WTC11 (cell line): ENCODE results near the gene CMYA5. TPM values are rescaled to one million over a fixed set of nuclear protein-coding genes. Genes with fewer than 3 reads are reported as not detected.

ENCODE experiments used
- ATAC-seq: fragments of 200-7000 bp; cut with Tn5 transposase; 2 replicates; pipeline ENCODE4 v1.10.0; 2021; ENCODE audit warnings: mild to moderate bottlenecking, moderate library complexity
- CTCF ChIA-PET: fragments of 300-600 bp; sonication (Branson Sonifier 250); formaldehyde crosslinking; loops from one replicate; lab custom pipeline; 2021; ENCODE audit warnings: antibody characterized with exemption; lab: Charles Lee
- POLR2A ChIA-PET: fragments of 350-600 bp; sonication (Branson Sonifier 250); formaldehyde crosslinking; loops from one replicate; lab custom pipeline; 2021; ENCODE audit warnings: antibody characterized with exemption; lab: Charles Lee
- DNase-seq: peaks from one replicate; pipeline ENCODE4 v3.0.0; 2021; ENCODE audit warnings: low spot score
- H3K27ac Mint-ChIP-seq: 2 replicates; pipeline ENCODE4 v1.8.0; 2021; ENCODE audit warnings: mixed read lengths
- H3K27me3 Mint-ChIP-seq: 2 replicates; pipeline ENCODE4 v1.8.0; 2021; ENCODE audit warnings: low read depth, mild to moderate bottlenecking, moderate library complexity, mixed read lengths
- H3K36me3 Mint-ChIP-seq: 2 replicates; pipeline ENCODE4 v1.8.0; 2021; ENCODE audit warnings: mixed read lengths
- H3K4me1 Mint-ChIP-seq: 2 replicates; pipeline ENCODE4 v1.8.0; 2022; ENCODE audit warnings: mixed read lengths
- H3K4me3 Mint-ChIP-seq: 2 replicates; pipeline ENCODE4 v1.8.0; 2021; ENCODE audit warnings: mild to moderate bottlenecking, moderate library complexity, mixed read lengths
- H3K9me3 Mint-ChIP-seq: 2 replicates; pipeline ENCODE4 v1.8.0; 2021; ENCODE audit warnings: mixed read lengths
- CBFB ChIP-seq: sonication (generic); formaldehyde crosslinking; IDR thresholded peaks from 2 replicates; pipeline ENCODE4 v1.8.1; 2022; ENCODE audit warnings: mild to moderate bottlenecking, low read depth, missing genetic modification reagents
- FOXJ3 ChIP-seq: sonication (generic); formaldehyde crosslinking; IDR thresholded peaks from 2 replicates; pipeline ENCODE4 v1.9.0; 2021; ENCODE audit warnings: missing genetic modification reagents, mild to moderate bottlenecking, borderline replicate concordance
- FOXK1 ChIP-seq: sonication (generic); formaldehyde crosslinking; IDR thresholded peaks from 2 replicates; pipeline ENCODE4 v1.8.0; 2022; ENCODE audit warnings: mild to moderate bottlenecking, moderate library complexity, missing genetic modification reagents
- FOXP1 ChIP-seq: sonication (generic); formaldehyde crosslinking; IDR thresholded peaks from 2 replicates; pipeline ENCODE4 v1.8.0; 2022; ENCODE audit warnings: missing genetic modification reagents, mild to moderate bottlenecking, moderate library complexity, borderline replicate concordance
- GABPB1 ChIP-seq: sonication (generic); formaldehyde crosslinking; IDR thresholded peaks from 2 replicates; pipeline ENCODE4 v1.8.1; 2023; ENCODE audit warnings: mild to moderate bottlenecking, missing genetic modification reagents
- GTF2I ChIP-seq: fragments of 250-450 bp; sonication (Bioruptor Pico); conservative IDR thresholded peaks from 2 replicates; pipeline ENCODE4 v1.4.0; 2021; ENCODE audit warnings: mild to moderate bottlenecking
- HMGA2 ChIP-seq: fragments of 250-450 bp; sonication (Bioruptor Pico); IDR thresholded peaks from 2 replicates; pipeline ENCODE4 v1.4.0; 2021; ENCODE audit warnings: mild to moderate bottlenecking, moderate library complexity
- MXD4 ChIP-seq: fragments of 250-450 bp; sonication (Bioruptor Pico); IDR thresholded peaks from 2 replicates; pipeline ENCODE4 v1.8.0; 2021; ENCODE audit warnings: mild to moderate bottlenecking, moderate library complexity, borderline replicate concordance
- MYBL2 ChIP-seq: sonication (generic); formaldehyde crosslinking; IDR thresholded peaks from 2 replicates; pipeline ENCODE4 v1.8.1; 2023; ENCODE audit warnings: mild to moderate bottlenecking, moderate library complexity, missing genetic modification reagents
- NFATC4 ChIP-seq: fragments of 250-450 bp; sonication (Bioruptor Pico); IDR thresholded peaks from 2 replicates; pipeline ENCODE4 v1.9.0; 2021; ENCODE audit warnings: mild to moderate bottlenecking
- OVOL2 ChIP-seq: fragments of 250-450 bp; sonication (Bioruptor Pico); IDR thresholded peaks from 2 replicates; pipeline ENCODE4 v1.9.0; 2021; ENCODE audit warnings: mild to moderate bottlenecking, borderline replicate concordance
- RELA ChIP-seq: sonication (generic); formaldehyde crosslinking; IDR thresholded peaks from 2 replicates; pipeline ENCODE4 v1.8.1; 2022; ENCODE audit warnings: missing genetic modification reagents, mild to moderate bottlenecking, borderline replicate concordance
- SP1 ChIP-seq: sonication (generic); formaldehyde crosslinking; conservative IDR thresholded peaks from 2 replicates; pipeline ENCODE4 v1.8.1; 2022; ENCODE audit warnings: missing genetic modification reagents
- TEAD4 ChIP-seq: sonication (generic); formaldehyde crosslinking; IDR thresholded peaks from 2 replicates; pipeline ENCODE4 v1.8.0; 2022; ENCODE audit warnings: mild to moderate bottlenecking, missing genetic modification reagents
- ZNF121 ChIP-seq: sonication (generic); formaldehyde crosslinking; IDR thresholded peaks from 2 replicates; pipeline ENCODE4 v1.8.0; 2023; ENCODE audit warnings: missing genetic modification reagents
- ZNF138 ChIP-seq: sonication (generic); formaldehyde crosslinking; conservative IDR thresholded peaks from 2 replicates; pipeline ENCODE4 v1.8.1; 2022; ENCODE audit warnings: mild to moderate bottlenecking, moderate library complexity, missing genetic modification reagents
- ZNF232 ChIP-seq: sonication (generic); formaldehyde crosslinking; IDR thresholded peaks from 2 replicates; pipeline ENCODE4 v1.8.0; 2022; ENCODE audit warnings: mild to moderate bottlenecking, missing genetic modification reagents
- ZNF263 ChIP-seq: sonication (generic); formaldehyde crosslinking; IDR thresholded peaks from 2 replicates; pipeline ENCODE4 v1.8.1; 2022; ENCODE audit warnings: low read depth, mild to moderate bottlenecking, moderate library complexity, missing genetic modification reagents
- ZNF317 ChIP-seq: sonication (generic); formaldehyde crosslinking; IDR thresholded peaks from 2 replicates; pipeline ENCODE4 v1.8.1; 2023; ENCODE audit warnings: low read depth, mild to moderate bottlenecking, moderate library complexity, missing genetic modification reagents, borderline replicate concordance
- ZNF396 ChIP-seq: fragments of 250-450 bp; sonication (Bioruptor Pico); IDR thresholded peaks from 2 replicates; pipeline ENCODE4 v1.8.0; 2021; ENCODE audit warnings: mild to moderate bottlenecking, moderate library complexity, borderline replicate concordance
- ZNF423 ChIP-seq: fragments of 250-450 bp; sonication (Bioruptor Pico); IDR thresholded peaks from 2 replicates; pipeline ENCODE4 v2.1.2; 2022; ENCODE audit warnings: mild to moderate bottlenecking, moderate library complexity
- ZNF671 ChIP-seq: fragments of 250-450 bp; sonication (Bioruptor Pico); IDR thresholded peaks from 2 replicates; pipeline ENCODE4 v1.8.0; 2021; ENCODE audit warnings: mild to moderate bottlenecking
- total RNA-seq: library from RNA; stranded (reverse); gene quantifications from 3 replicates; pipeline ENCODE4 v1.2.3, GENCODE V29; 2021
- TF ChIP-seq, protein P1 (sequence below): fragments of 250-450 bp; sonication (Bioruptor Pico); IDR thresholded peaks from 2 replicates; pipeline ENCODE4 v1.9.0; 2021; ENCODE audit warnings: mild to moderate bottlenecking, borderline replicate concordance
- TF ChIP-seq, protein P2 (sequence below): sonication (generic); formaldehyde crosslinking; IDR thresholded peaks from 2 replicates; pipeline ENCODE4 v1.8.1; 2023; ENCODE audit warnings: mild to moderate bottlenecking, missing genetic modification reagents, moderate library complexity
- TF ChIP-seq, protein P3 (sequence below): fragments of 250-450 bp; sonication (Bioruptor Pico); IDR thresholded peaks from 2 replicates; pipeline ENCODE4 v1.9.0; 2021; ENCODE audit warnings: mild to moderate bottlenecking

Gene CMYA5
- total RNA-seq, 1 experiment from 2014 or later = 1.2 TPM

DNA sequence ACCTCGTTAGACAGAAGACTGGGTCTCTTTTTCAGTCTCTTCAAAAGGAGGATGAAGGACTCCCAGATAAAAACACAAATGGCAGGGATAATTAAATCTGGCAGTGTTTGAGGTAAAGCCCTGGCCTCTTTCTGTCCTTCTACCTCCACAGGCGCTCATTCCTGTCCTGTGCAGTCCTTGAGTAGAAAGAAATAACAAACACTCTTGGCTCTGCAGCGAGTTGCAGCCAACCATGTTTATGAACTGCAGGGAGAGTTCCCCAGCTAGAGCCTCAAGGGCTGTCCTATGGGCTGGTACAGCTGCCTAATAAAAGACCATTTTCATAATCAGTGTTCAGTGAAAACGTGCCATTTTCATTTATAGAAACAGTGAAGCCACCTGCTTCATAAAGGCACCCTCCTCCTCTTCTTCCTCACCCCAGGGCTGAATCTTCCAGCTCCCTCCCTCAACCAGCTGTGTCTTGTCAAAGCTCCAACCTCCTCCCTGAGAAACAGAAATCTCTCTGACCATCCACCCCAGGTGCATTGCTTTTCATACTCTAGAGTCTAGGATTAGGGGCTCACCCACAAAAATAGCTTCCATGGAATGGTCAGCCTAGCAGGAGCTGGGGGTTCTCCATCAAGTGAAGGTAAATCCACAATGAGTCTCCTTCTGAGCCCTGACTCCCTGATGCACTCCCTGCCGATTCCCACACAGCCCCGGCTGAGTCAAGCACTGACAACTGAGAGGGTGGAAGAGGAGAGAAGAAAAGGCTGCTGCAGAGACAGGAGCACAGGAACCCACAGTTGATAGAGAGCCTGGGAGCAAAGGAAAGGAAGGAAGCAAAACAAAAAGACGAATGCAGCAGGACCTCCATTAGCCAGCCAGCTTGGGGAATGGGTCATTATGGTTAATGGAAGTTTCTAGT is 150.7 kb downstream of the CMYA5 start (continued):
- TF ChIP-seq, protein P1, sequence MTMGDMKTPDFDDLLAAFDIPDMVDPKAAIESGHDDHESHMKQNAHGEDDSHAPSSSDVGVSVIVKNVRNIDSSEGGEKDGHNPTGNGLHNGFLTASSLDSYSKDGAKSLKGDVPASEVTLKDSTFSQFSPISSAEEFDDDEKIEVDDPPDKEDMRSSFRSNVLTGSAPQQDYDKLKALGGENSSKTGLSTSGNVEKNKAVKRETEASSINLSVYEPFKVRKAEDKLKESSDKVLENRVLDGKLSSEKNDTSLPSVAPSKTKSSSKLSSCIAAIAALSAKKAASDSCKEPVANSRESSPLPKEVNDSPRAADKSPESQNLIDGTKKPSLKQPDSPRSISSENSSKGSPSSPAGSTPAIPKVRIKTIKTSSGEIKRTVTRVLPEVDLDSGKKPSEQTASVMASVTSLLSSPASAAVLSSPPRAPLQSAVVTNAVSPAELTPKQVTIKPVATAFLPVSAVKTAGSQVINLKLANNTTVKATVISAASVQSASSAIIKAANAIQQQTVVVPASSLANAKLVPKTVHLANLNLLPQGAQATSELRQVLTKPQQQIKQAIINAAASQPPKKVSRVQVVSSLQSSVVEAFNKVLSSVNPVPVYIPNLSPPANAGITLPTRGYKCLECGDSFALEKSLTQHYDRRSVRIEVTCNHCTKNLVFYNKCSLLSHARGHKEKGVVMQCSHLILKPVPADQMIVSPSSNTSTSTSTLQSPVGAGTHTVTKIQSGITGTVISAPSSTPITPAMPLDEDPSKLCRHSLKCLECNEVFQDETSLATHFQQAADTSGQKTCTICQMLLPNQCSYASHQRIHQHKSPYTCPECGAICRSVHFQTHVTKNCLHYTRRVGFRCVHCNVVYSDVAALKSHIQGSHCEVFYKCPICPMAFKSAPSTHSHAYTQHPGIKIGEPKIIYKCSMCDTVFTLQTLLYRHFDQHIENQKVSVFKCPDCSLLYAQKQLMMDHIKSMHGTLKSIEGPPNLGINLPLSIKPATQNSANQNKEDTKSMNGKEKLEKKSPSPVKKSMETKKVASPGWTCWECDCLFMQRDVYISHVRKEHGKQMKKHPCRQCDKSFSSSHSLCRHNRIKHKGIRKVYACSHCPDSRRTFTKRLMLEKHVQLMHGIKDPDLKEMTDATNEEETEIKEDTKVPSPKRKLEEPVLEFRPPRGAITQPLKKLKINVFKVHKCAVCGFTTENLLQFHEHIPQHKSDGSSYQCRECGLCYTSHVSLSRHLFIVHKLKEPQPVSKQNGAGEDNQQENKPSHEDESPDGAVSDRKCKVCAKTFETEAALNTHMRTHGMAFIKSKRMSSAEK (CRISPR knock-in tag) = no peak
- TF ChIP-seq MXD4 (CRISPR knock-in tag) = no peak
- TF ChIP-seq NFATC4 = no peak
- TF ChIP-seq HMGA2 (CRISPR knock-in tag) = no peak
- no peak for TF ChIP-seq FOXJ3 (CRISPR knock-in tag)
- TF ChIP-seq ZNF671 (CRISPR knock-in tag) = no peak
- TF ChIP-seq RELA (CRISPR knock-in tag) = no peak
- TF ChIP-seq ZNF317 (CRISPR knock-in tag) = no peak
- no peak for TF ChIP-seq OVOL2 (CRISPR knock-in tag)
- no peak for TF ChIP-seq TEAD4 (CRISPR knock-in tag)
- TF ChIP-seq, protein P2, sequence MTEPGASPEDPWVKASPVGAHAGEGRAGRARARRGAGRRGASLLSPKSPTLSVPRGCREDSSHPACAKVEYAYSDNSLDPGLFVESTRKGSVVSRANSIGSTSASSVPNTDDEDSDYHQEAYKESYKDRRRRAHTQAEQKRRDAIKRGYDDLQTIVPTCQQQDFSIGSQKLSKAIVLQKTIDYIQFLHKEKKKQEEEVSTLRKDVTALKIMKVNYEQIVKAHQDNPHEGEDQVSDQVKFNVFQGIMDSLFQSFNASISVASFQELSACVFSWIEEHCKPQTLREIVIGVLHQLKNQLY (CRISPR knock-in tag) = no peak
- TF ChIP-seq FOXP1 = no peak
- no peak for TF ChIP-seq GTF2I (CRISPR knock-in tag)

DNA sequence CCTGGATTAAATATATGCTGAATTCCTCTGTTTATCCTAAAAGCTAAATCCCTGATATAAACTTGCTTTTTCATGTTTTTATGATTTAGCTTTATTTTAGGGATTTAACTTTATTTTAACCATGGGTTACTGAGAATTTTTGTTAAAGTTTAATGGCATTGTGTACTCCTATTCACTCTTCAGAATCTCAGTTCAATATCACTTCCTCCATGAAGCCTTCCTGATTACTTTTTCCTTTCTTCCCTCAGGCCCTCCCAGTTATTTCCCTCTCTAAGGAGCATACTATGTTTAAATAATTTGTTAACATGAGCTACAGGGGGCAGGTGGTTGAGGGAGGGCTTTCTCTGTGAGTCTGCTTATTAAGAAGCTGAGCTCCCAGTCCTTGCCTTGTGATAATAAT is 151.5 kb downstream of the CMYA5 start:
- Mint-ChIP-seq H3K4me3 (no peak overlapping the region), H3K9me3 (no peaks in the 10 kb centered on the region), H3K4me1 (peaks cover 8% of the 10 kb centered on the region), H3K36me3 (no peaks in the 10 kb centered on the region), H3K27ac (no peak overlapping the region), H3K27me3 (no peaks in the 10 kb centered on the region)
- ChIA-PET POLR2A (no interaction called here), CTCF (interaction anchor here (2.3 to 3.9 kb wide), 2 partner anchors 12 kb away, joined by 13 to 16 read pairs; no protein-coding TSS in a partner anchor)
- no peak for DNase-seq
- ATAC-seq = no peak
- no peak for TF ChIP-seq SP1 (CRISPR knock-in tag)
- TF ChIP-seq FOXK1 (CRISPR knock-in tag) = no peak
- TF ChIP-seq ZNF396 = no peak
- no peak for TF ChIP-seq HMGA2 (CRISPR knock-in tag)
- no peak for TF ChIP-seq ZNF263 (CRISPR knock-in tag)
- no peak for TF ChIP-seq OVOL2 (CRISPR knock-in tag)
- TF ChIP-seq ZNF423 (CRISPR knock-in tag) = no peak
- TF ChIP-seq FOXJ3 (CRISPR knock-in tag) = no peak
- TF ChIP-seq, protein P3, sequence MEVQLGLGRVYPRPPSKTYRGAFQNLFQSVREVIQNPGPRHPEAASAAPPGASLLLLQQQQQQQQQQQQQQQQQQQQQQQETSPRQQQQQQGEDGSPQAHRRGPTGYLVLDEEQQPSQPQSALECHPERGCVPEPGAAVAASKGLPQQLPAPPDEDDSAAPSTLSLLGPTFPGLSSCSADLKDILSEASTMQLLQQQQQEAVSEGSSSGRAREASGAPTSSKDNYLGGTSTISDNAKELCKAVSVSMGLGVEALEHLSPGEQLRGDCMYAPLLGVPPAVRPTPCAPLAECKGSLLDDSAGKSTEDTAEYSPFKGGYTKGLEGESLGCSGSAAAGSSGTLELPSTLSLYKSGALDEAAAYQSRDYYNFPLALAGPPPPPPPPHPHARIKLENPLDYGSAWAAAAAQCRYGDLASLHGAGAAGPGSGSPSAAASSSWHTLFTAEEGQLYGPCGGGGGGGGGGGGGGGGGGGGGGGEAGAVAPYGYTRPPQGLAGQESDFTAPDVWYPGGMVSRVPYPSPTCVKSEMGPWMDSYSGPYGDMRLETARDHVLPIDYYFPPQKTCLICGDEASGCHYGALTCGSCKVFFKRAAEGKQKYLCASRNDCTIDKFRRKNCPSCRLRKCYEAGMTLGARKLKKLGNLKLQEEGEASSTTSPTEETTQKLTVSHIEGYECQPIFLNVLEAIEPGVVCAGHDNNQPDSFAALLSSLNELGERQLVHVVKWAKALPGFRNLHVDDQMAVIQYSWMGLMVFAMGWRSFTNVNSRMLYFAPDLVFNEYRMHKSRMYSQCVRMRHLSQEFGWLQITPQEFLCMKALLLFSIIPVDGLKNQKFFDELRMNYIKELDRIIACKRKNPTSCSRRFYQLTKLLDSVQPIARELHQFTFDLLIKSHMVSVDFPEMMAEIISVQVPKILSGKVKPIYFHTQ (CRISPR knock-in tag) = no peak
- no peak for TF ChIP-seq MYBL2 (CRISPR knock-in tag)
- TF ChIP-seq GABPB1 (CRISPR knock-in tag) = no peak
- TF ChIP-seq ZNF232 (CRISPR knock-in tag) = no peak
- no peak for TF ChIP-seq CBFB (CRISPR knock-in tag)
- TF ChIP-seq, protein P2 (CRISPR knock-in tag) = no peak
- no peak for TF ChIP-seq ZNF138 (CRISPR knock-in tag)
- no peak for TF ChIP-seq ZNF121 (CRISPR knock-in tag)
